GM21367 (cell line): ENCODE data around the gene VWA7.

ENCODE experiments used
- ATAC-seq: cut with Tn5 transposase; IDR thresholded peaks from one replicate; pipeline ENCODE4 v1.9.1; 2021; ENCODE audit not compliant: unreplicated experiment

Gene VWA7

DNA sequence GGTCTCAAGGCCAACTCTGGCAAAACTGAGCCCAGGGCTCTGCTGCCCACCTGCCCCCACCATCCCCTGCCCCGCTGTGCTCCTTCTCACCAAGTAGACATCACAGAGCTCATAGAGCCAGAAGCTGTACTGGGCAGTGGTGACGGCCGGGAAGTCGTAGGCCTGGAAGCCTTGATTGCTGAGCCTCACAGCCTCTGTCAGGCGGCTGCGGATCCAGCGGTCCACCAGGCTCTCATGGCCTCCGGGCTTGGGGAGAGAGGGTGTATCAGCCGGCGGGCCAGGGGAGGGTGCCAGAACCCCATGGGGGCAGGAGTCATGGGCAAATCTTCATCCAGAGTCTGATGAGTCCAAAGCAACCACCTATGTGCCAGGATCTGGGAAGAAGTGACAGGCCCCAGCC is 2.8 kb upstream of the VWA7 start:
- no peak for ATAC-seq

DNA sequence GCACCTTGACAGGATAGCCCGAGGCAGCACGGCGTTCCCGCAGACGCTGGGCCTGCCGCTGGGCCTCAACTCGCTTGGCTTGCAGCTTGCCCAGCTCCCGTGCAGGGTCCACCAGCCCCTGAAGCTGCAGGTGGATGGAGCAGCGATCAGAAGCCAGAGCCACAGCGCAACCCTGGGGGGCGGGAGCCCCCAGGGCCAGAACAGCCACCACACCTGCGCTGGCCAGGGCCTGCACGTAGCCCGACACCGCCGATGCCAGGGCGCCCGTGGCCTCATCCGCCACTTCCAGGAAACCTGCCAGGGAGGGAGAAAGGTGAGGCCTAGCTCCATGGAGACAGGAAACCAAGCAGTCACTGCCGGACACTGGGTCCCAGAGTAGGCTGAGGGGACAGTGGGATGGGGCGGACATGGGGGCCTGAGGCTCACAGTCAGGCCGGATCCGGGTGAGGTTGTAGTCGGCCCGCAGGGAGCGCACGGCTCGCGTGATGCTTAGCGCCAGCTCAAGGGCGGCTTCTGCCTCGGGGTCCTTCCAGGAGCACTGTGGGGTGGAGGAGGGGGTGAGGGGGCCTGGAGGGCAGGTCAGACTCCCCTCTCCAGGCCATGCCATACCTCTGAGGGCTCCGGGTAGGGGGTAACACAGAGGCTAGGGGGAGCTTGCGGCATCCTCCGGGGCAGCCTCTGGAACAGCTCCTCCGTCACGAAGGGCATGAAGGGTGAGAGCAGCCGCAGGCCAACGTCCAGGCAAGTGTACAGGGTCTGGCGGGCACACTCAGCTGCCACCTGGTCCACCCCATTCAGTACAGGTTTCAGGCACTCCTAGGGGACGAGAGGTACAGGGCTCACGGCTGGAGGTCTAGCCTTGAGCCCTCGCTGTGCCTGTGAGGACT is 2.1 kb upstream of the VWA7 start:
- ATAC-seq, result no peak

GRCh38 chr6:31778193-31778592 is 1.1 kb upstream of the VWA7 start:
- no peak for ATAC-seq

- no peak for ATAC-seq
Observed at GRCh38 chr6:31777667-31778050, 531 bp upstream of the VWA7 start.

DNA sequence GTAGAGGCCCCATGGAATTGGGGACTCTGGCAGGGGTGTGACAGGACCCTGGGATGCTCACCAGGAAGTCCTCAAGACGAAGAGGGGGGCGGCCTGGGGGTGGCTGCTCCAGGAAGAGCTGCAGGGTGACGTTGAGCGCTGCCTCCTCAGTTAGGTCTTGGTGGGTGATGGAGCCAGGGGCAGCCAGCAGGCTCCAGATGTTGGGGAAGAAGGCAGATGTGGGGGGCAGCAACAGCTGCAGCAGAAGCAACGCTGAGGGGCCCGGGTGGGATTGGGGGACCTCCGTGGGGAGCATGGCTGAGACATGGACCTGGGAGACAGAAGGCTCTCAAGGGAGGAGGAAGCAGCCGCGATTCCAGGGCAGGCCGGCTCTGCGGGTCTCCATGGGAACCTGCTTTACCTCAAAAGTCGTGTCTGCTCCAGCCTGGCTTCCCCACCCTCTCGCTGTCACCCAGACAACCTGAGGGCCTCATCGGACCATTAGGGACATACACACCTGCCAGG is 591 bp downstream of the VWA7 start:
- ATAC-seq, result no peak

GRCh38 chr6:31775633-31776484 is 1.3 kb downstream of the VWA7 start:
- ATAC-seq, result no peak

GRCh38 chr6:31775184-31775583 is 1.9 kb downstream of the VWA7 start:
- no peak for ATAC-seq

DNA sequence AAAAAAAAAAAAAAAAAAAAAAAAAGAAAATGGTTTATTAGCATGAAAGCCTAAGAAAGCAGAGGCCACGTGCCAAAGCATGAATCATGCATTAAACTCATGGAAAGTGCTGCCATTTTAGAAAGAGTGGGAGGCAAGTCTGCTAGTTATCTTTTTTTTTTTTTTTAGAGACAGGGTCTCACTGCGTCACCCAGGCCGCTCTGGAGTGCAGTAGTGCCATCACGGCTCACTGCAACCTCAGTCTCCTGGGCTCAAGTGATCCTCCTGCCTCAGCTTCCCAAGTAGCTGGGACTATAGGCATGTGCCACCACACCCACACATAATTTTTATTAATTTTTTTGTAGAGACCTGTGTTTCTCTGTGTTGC is 5.2 kb downstream of the VWA7 start:
- no peak for ATAC-seq

DNA sequence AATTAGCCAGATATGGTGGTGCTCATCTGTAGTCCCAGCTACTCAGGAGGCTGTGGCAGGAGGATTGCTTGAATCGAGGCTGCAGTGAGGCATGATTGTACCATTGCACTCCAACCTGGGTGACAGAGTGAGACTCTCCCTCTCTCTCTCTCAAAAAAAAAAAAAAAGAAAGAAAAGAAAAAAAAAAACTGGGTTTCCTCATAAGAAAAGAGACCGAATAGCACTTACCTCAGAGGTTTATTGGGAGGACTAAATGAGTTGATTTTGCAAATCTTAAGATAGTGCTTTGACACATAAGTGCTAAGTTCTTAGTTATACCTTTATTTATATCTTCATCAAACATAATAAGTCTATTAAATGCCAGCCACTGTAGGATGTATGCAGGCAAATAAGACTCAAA is 6.3 kb downstream of the VWA7 start:
- ATAC-seq, result no peak

- ATAC-seq, result no peak
Observed at GRCh38 chr6:31769684-31770371, 7.3 kb downstream of the VWA7 start.

DNA sequence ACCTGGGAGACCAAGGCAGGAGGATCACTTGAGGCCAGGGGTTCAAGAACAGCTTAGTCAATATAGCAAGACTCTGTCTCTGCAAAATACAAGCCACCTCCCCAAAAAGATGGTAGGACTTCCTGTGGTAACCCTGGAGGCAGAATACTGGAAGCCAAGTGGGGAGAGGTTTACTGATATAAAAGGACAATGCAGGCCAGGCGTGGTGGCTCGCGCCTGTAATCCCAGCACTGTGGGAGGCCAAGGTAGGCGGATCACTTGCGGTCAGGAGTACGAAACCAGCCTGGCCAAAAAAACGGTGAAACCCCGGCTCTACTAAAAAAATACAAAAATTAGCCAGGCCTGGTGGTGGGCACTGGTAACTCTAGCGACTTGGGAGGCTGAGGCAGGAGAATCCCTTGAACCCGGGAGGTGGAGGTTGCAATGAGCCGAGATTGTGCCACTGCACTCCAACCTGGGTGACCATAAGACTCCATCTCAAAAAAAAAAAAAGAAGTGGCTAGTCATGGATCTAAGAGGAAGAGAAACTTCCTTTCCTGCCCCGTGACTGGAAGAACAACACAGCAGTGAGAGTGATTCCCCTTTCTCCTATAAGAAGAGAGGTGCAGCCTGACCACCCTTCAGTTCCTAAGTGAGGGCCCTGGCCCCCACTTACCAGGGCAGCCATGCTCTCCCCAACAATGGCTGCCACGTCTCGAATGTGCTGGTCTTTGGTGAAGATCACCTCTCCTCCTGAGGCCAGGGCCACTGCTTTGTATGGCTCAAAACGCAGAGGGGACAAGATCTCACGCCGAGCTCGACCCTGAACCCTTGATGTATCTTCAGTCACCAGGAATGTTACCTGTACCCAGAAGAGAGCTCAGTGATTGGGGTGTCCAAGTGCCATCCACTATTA is 8.5 kb downstream of the VWA7 start:
- ATAC-seq, result no peak

GRCh38 chr6:31767096-31767645 is 10.0 kb downstream of the VWA7 start:
- no peak for ATAC-seq

- ATAC-seq, result no peak
Observed at GRCh38 chr6:31765910-31766794, 11.0 kb downstream of the VWA7 start.

GRCh38 chr6:31765559-31765909 is 11.6 kb downstream of the VWA7 start:
- no peak for ATAC-seq

GRCh38 chr6:31764198-31764597 is 12.9 kb downstream of the VWA7 start:
- ATAC-seq, result no peak

DNA sequence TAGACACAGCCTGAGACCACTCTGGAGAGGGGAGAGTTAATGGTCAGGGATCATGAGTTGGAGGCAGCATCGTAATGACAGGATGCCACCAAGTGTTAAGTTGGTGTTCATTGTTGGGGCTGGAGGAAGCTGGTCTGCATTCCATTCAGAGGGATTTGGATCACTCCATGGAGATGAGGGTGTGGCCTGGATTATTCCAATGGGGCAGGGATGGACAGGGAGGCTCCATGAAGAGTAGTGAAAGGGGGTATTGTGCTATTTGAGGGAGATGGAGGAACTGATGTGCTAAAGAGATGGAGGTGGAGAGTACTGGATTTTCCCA is 13.5 kb downstream of the VWA7 start:
- no peak for ATAC-seq

DNA sequence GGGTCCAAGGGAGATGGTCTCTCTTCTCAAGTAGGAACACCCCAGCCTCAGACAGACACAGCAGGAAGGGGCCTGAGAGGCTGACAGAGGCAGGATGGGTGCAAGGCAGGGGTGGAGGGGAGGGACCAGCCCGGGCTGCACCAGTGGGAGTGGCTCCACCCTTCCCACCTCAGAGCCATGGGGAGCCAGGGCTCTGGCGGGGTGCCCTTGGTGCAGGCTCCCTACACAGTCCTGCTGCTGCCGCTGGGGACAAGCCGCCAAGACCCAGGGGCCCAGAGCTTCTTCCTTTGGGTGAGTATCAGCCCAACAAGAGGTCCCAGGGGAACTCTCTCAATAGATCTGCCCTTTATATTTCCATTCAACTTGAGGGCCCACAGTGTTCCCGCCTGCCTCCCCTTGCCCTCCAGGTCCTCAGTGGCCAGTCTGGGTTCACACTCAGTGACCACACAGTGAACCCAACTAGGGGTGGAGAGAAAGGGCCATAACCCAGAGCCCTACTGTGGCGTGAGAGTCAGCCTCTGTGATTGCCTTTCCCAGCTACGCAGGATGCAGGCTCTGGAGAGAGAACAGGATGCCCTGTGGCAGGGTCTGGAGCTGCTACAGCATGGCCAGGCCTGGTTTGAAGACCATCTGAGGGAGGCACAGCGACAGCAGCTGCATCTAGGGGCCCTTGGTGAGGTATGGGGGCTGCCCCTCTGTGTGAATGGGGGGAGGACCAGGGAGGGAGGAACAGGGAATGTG is 14.1 kb downstream of the VWA7 start:
- ATAC-seq, result no peak

- no peak for ATAC-seq
Observed at GRCh38 chr6:31762356-31762755, 14.8 kb downstream of the VWA7 start, which contains the start of gene SAPCD1. SAPCD1 (plus strand) TSS chr6:31762656; CDS start chr6:31763055, 399 bp downstream.

- ATAC-seq, result no peak
Observed at GRCh38 chr6:31761343-31761742, 15.8 kb downstream of the VWA7 start.
